GM10266 (cell line): ENCODE data around the gene PPP1R1C.

Experiments used
- DNase-seq: peaks from one replicate; pipeline ENCODE4 v3.0.0; 2012; ENCODE audit errors: extremely low spot score
- TF ChIP-seq, protein P1 (sequence below): IDR thresholded peaks from 2 replicates; pipeline ENCODE4 v1.5.1; 2012; ENCODE audit warnings: mild to moderate bottlenecking, low read depth; ENCODE audit not compliant: control insufficient read depth, insufficient read depth; ENCODE audit errors: missing control alignments

The PPP1R1C gene

DNA sequence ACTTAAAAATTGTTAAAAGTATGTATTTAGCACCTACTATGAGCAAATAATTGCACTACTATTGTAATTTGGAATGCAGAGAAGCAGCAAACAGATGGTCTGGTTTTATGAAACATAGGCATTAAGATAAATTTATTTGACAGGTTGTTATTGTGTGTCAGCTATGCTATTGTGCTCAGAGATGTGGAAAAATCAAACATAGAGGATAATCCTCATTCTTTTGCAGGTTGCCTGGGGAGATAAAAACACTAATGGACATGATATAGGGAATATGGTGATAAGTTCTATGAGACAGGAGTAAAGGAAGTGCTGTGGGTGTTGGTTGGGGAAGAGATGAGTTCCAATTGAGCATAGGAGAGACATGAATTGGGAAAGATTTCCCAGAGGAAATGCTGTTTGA lies 71.3 kb downstream of the PPP1R1C start:
- TF ChIP-seq, protein P1, sequence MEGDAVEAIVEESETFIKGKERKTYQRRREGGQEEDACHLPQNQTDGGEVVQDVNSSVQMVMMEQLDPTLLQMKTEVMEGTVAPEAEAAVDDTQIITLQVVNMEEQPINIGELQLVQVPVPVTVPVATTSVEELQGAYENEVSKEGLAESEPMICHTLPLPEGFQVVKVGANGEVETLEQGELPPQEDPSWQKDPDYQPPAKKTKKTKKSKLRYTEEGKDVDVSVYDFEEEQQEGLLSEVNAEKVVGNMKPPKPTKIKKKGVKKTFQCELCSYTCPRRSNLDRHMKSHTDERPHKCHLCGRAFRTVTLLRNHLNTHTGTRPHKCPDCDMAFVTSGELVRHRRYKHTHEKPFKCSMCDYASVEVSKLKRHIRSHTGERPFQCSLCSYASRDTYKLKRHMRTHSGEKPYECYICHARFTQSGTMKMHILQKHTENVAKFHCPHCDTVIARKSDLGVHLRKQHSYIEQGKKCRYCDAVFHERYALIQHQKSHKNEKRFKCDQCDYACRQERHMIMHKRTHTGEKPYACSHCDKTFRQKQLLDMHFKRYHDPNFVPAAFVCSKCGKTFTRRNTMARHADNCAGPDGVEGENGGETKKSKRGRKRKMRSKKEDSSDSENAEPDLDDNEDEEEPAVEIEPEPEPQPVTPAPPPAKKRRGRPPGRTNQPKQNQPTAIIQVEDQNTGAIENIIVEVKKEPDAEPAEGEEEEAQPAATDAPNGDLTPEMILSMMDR = no peak
- DNase-seq = no peak

DNA sequence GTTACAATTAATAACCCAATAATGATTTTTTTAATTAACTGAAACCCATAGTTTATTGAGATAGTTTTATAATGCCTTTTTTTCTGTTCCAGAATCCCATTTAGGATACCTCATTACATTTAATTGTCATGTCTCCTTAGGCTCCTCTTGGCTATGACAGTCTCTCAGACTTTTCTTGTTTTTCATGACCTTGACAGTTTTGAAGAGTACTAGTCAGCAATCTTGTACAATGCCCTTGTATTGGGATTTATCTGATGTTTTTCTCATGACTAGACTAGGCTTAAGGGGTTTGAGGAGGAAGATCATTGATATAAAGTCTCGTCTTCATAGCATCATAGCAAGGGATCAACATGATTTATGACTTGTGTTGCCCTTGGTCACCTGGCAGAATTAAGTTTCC lies 72.4 kb downstream of the PPP1R1C start:
- TF ChIP-seq, protein P1 = no peak

DNA sequence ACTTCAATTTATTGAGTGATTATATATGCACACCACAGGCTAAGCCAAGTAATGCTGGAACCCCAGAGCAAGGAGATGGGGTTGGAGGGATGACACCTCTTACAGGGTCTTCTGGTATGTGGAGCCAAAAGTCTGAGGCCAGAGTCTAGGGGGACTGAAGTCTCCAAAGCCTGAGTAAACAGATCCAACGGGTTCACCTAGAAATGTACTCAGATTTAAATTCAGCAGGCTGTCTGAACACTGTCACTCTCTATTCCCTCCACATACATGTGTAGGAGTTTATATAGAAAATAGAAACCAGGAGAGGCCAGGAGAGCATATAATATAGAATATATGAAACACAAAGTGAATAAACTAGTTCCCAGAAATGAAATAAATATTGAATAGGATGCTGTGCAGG lies 76.1 kb downstream of the PPP1R1C start:
- TF ChIP-seq, protein P1 = no peak
- no peak for DNase-seq

More for the DNA sequence above, 72.4 kb downstream of the PPP1R1C start:
- DNase-seq = no peak

DNA sequence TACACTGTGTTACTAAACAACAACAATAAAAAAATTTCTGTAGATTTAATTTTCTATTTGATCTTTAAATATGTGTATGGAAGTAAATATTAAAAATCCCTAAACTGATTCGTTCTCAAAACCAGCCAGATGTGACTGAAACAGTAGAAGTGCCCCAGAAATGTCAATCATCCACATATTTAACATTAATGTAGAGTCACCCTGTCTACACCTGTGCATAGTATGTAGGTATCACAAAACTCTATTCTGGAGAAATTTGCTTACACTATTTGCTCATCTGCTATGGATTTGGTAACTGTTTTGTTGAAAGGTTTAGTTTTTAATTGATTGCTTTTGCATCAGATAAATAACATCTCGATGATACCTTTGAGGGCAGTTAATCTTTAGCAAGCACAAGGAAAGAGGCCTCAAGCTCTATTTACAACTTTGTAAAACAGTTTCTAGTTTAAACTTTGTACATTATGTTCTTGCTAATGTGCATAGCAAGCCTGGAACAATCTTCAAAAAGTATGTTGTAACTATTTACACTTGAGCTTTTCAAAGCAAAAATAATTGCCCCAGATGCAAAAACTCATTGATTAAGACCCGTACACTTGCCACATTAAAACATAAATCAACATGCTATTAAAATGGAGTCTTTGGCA lies 76.8 kb downstream of the PPP1R1C start:
- TF ChIP-seq, protein P1 = no peak
- no peak for DNase-seq

DNA sequence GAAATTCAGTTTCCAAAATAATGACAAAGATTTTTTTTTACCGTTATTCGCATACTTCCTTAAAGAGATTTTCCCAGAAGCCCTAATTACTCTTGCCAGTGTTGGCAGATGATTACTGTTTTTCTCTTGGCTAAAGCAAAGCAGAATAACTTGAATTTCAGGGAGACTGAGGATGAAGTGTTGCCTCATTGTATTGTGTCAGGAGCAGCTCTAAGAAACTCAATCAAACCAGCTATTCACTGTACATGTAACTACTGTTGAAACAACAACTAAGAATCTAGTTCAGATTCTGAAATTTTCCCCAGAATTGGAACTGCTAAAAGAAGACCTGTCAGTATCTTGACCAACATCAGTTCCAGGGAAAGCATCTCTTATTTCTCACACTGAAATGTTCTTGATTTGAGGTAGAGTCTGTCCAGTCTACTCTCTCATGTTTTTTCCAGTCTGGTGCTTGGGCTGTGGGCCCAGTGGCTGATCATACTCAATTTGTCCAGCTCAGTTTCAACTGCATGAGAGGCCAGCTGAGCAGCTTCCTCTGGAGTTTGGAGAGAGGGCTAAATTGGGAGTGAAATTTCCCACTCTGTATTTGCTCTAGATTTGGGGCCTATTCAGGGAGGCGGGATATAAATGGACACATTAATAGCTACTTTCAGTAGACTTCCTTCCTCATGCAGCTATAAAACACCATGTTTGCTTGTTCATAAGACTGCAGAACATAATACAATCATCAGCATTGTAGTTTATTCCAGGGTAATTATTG lies 78.5 kb downstream of the PPP1R1C start:
- TF ChIP-seq, protein P1 = no peak
- no peak for DNase-seq

DNA sequence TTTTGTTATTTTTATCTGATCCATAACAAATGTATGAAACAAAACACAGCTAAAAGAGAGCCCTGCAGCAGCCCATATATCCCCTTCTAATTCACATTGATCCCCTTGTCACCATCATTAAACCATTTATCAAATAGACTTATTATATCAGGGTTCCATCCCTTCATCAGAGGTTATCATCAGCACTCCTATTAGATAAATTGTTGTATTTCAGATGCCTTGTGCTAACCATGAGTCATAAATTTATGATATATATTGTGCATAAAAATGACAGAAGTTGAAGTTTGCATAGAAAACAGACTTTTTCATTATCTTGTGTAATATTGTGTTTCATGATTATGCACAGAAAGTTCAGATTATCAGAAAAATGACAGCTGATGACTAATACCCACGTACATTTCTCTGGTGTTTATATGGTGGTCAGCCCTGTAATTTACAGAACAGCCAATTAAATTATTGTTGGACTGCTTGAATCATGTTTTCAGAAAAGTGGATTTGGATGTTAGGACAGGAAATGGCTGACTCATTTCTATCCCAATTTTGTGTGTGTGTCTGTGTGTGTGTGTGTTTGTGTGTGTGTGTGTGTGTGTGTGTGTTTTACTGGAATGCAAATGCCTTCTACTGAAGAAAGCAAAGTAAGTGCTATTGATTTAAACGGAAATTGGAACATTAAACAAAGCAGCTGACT lies 80.9 kb downstream of the PPP1R1C start:
- DNase-seq = no peak
- TF ChIP-seq, protein P1 = no peak
